Measurements from ENCODE around the gene GRIN2A. TPM values are rescaled to one million over a fixed set of nuclear protein-coding genes. Genes with fewer than 3 reads are reported as not detected.

The GRIN2A gene
- total and polyA plus RNA-seq, 8 donors, result 0.03 to 0.96 (median 0.26) TPM

- DNase-seq (no peak), ATAC-seq (no peak)
- no peak overlapping the region for H3K27ac ChIP-seq
- no peaks in the 10 kb centered on the region for H3K4me1 ChIP-seq
- no peaks in the 10 kb centered on the region for H3K9me3 ChIP-seq
- TF ChIP-seq, protein P1, sequence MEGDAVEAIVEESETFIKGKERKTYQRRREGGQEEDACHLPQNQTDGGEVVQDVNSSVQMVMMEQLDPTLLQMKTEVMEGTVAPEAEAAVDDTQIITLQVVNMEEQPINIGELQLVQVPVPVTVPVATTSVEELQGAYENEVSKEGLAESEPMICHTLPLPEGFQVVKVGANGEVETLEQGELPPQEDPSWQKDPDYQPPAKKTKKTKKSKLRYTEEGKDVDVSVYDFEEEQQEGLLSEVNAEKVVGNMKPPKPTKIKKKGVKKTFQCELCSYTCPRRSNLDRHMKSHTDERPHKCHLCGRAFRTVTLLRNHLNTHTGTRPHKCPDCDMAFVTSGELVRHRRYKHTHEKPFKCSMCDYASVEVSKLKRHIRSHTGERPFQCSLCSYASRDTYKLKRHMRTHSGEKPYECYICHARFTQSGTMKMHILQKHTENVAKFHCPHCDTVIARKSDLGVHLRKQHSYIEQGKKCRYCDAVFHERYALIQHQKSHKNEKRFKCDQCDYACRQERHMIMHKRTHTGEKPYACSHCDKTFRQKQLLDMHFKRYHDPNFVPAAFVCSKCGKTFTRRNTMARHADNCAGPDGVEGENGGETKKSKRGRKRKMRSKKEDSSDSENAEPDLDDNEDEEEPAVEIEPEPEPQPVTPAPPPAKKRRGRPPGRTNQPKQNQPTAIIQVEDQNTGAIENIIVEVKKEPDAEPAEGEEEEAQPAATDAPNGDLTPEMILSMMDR (IDR thresholded peaks at IDR 0.05), result no peak
- no peaks in the 10 kb centered on the region for H3K36me3 ChIP-seq
- intact Hi-C loops (cut with DNase I), result no loop called here
- H3K4me3 ChIP-seq, result no peak overlapping the region
- no peaks in the 10 kb centered on the region for H3K27me3 ChIP-seq
These were observed 311.3 kb downstream of the GRIN2A start for GRCh38 chr16:9870962-9871361.

DNA sequence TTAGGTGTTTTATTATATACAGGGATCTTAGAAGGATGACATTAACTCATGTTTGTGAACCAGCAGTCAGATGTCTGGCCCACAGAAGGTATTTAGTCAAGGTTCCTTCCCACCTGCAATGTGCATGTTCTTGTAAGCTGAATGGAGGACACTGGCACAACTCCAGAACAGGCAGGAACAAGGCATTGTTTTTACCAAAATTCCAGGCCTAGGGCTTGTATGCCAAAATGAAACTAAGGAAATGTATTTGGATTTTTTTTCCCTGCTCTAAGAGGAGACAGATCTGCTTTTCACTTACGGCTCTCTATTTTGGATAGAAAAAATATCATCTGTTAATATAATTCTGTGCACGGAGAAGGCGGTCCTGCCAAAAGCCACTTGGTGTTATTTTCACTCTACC is 312.5 kb downstream of the GRIN2A start:
- Histone ChIP-seq H3K36me3 (no peaks in the 10 kb centered on the region), H3K27me3 (no peaks in the 10 kb centered on the region), H3K9me3 (no peaks in the 10 kb centered on the region), H3K4me3 (no peak overlapping the region), H3K4me1 (no peaks in the 10 kb centered on the region), H3K27ac (no peak overlapping the region)
- TF ChIP-seq, protein P1 (IDR thresholded peaks at IDR 0.05), result no peak
- intact Hi-C loops (cut with DNase I), result no loop called here
- DNase-seq (no peak), ATAC-seq (no peak)

DNA sequence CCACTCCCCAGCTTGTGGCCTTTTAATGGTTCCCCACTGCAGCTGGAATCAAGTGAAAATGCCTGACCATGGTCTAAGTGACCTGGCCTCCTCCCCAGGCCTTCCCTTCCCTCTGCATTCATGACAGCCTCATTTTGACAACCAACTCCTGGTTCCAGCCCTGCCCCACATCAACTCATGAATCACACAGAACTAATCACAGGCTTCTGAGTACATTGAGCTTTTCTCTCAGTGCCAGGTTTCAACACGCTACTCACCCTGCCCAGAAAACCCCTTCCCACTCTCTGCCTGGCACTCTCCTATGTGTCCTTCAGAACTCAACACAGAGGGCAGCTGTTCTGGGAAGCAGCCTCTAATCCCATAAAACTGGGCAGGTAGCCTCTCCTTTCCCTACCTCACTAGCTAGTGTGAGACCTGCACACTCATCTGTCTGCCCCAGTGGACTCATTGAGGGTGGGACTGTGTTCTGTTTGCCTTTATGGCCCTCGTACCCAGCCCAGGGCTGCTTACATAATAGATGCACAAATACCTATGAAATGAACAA is 313.6 kb downstream of the GRIN2A start:
- no peak for ATAC-seq
- Histone ChIP-seq H3K9me3 (no peaks in the 10 kb centered on the region), H3K36me3 (no peaks in the 10 kb centered on the region), H3K4me1 (no peaks in the 10 kb centered on the region), H3K27me3 (no peaks in the 10 kb centered on the region), H3K27ac (no peak overlapping the region), H3K4me3 (no peak overlapping the region)
- intact Hi-C loops (cut with DNase I), result no loop called here
- TF ChIP-seq, protein P1 (IDR thresholded peaks at IDR 0.05), result no peak
- DNase-seq, result no peak

DNA sequence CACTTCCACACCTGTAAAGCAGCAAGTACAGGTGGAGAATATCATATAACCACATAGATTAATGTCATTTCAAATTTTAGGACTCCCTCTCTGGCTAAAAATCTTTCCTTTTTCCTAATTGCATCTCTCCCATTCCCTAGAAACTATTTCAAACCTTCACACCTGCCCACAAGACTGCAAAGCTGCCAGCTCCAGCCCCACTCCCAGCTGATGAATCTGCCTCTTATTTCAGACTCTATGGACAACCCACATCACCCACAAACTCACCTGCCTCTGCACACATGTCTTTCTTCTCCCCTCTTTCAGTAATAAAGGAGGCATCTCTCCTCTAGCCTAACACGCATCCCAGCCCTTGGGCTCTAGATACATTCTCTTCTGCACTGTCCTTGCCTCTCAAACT is 315.1 kb downstream of the GRIN2A start:
- no peak overlapping the region for H3K4me3 ChIP-seq
- ATAC-seq, result no peak
- H3K36me3 ChIP-seq, result no peaks in the 10 kb centered on the region
- TF ChIP-seq, protein P1 (IDR thresholded peaks at IDR 0.05), result no peak
- DNase-seq, result no peak
- H3K4me1 ChIP-seq, result no peaks in the 10 kb centered on the region
- H3K9me3 ChIP-seq, result no peaks in the 10 kb centered on the region
- H3K27me3 ChIP-seq, result no peaks in the 10 kb centered on the region
- intact Hi-C loops (cut with DNase I), result no loop called here
- no peak overlapping the region for H3K27ac ChIP-seq

- H3K27me3 ChIP-seq, result no peaks in the 10 kb centered on the region
- no peak for DNase-seq
- no peaks in the 10 kb centered on the region for H3K36me3 ChIP-seq
- H3K4me1 ChIP-seq, result no peaks in the 10 kb centered on the region
- no peak for ATAC-seq
- intact Hi-C loops (cut with DNase I), result no loop called here
- no peaks in the 10 kb centered on the region for H3K9me3 ChIP-seq
- TF ChIP-seq, protein P1 (IDR thresholded peaks at IDR 0.05), result no peak
- no peak overlapping the region for H3K27ac ChIP-seq
- H3K4me3 ChIP-seq, result no peak overlapping the region
These were observed 317.8 kb downstream of the GRIN2A start for GRCh38 chr16:9864461-9864860.

Data from left lung (tissue), 10 donors.